GM12875 (cell line): ENCODE results near the gene UBR4.

Experiments
- H3K4me3 ChIP-seq: one replicate; pipeline ENCODE4 v1.5.1; 2011; ENCODE audit warnings: low read depth, low read length, control low read depth
- CTCF ChIP-seq: IDR thresholded peaks from 2 replicates; pipeline ENCODE4 v1.5.1; 2011; ENCODE audit warnings: low read depth, mild to moderate bottlenecking, control low read depth, inconsistent platforms, low read length, moderate library complexity, borderline replicate concordance; ENCODE audit not compliant: insufficient read depth

Gene UBR4

GRCh38 chr1:19177811-19178210, 32.3 kb downstream of the UBR4 start:
- no peak for TF ChIP-seq CTCF
- no peak overlapping the region for H3K4me3 ChIP-seq

GRCh38 chr1:19169642-19170041, 40.4 kb downstream of the UBR4 start:
- no peak for TF ChIP-seq CTCF
- H3K4me3 ChIP-seq: no peak overlapping the region

GRCh38 chr1:19167140-19167539, 42.9 kb downstream of the UBR4 start:
- no peak for TF ChIP-seq CTCF
- no peak overlapping the region for H3K4me3 ChIP-seq

GRCh38 chr1:19166066-19166465, 44.0 kb downstream of the UBR4 start:
- TF ChIP-seq CTCF: no peak
- no peak overlapping the region for H3K4me3 ChIP-seq

- H3K4me3 ChIP-seq: no peak overlapping the region
- TF ChIP-seq CTCF: no peak
Measured at GRCh38 chr1:19165501-19165900, 44.6 kb downstream of the UBR4 start.

GRCh38 chr1:19164274-19165015, 45.6 kb downstream of the UBR4 start:
- no peak overlapping the region for H3K4me3 ChIP-seq

More at GRCh38 chr1:19164274-19165015, 45.6 kb downstream of the UBR4 start:
- TF ChIP-seq CTCF: no peak
